ENCODE data around the gene XPO4.

Gene XPO4

DNA sequence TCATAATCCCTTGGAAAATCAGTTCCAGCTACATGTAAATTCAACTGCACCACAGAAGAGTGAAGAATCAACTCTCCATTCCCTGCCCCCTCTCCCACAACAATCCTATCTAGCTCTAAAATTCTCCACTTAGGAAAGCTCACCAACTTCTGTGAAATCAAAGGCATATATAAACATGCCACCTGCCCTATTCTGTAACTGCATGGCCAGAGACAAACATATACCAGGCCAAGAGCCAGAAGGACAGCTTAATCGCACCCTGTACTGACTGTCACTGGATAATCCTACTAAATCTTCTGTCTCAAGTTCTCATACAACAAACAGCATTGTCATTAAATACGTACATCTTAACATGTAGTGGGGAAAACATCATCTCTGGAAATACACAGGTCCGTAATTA, 70.6 kb downstream of the XPO4 start:
- H3K9ac ChIP-seq = no peak overlapping the region
- peaks cover 9% of the 10 kb centered on the region for H3K4me1 ChIP-seq (ENCODE audit: low read depth, poor library complexity, severe bottlenecking)
- H3K27ac ChIP-seq = no peak overlapping the region
- H3K4me3 ChIP-seq (IDR thresholded peaks at IDR 0.05; ENCODE audit: insufficient read depth, low read depth, low read length) = no peak overlapping the region
- H3K27me3 ChIP-seq (ENCODE audit: insufficient read depth, low read depth) = no peaks in the 10 kb centered on the region
- no peak overlapping the region for H3K4me2 ChIP-seq
- no peaks in the 10 kb centered on the region for H4K20me1 ChIP-seq (ENCODE audit: insufficient read depth)
- no peaks in the 10 kb centered on the region for H3K79me2 ChIP-seq (ENCODE audit: insufficient read depth, low read depth)
- TF ChIP-seq, protein P1, sequence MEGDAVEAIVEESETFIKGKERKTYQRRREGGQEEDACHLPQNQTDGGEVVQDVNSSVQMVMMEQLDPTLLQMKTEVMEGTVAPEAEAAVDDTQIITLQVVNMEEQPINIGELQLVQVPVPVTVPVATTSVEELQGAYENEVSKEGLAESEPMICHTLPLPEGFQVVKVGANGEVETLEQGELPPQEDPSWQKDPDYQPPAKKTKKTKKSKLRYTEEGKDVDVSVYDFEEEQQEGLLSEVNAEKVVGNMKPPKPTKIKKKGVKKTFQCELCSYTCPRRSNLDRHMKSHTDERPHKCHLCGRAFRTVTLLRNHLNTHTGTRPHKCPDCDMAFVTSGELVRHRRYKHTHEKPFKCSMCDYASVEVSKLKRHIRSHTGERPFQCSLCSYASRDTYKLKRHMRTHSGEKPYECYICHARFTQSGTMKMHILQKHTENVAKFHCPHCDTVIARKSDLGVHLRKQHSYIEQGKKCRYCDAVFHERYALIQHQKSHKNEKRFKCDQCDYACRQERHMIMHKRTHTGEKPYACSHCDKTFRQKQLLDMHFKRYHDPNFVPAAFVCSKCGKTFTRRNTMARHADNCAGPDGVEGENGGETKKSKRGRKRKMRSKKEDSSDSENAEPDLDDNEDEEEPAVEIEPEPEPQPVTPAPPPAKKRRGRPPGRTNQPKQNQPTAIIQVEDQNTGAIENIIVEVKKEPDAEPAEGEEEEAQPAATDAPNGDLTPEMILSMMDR (conservative IDR thresholded peaks at IDR 0.05; ENCODE audit: low read depth, low read length) = no peak
- no peaks in the 10 kb centered on the region for H3K36me3 ChIP-seq (ENCODE audit: insufficient read depth)
- H2AFZ ChIP-seq (ENCODE audit: low read depth) = no peak overlapping the region

- Histone ChIP-seq H4K20me1 (ENCODE audit: insufficient read depth) (no peaks in the 10 kb centered on the region), H3K27ac (no peak overlapping the region), H3K4me1 (ENCODE audit: low read depth, poor library complexity, severe bottlenecking) (peaks cover 9% of the 10 kb centered on the region), H3K27me3 (ENCODE audit: insufficient read depth, low read depth) (no peaks in the 10 kb centered on the region), H3K79me2 (ENCODE audit: insufficient read depth, low read depth) (no peaks in the 10 kb centered on the region), H2AFZ (ENCODE audit: low read depth) (no peak overlapping the region), H3K36me3 (ENCODE audit: insufficient read depth) (no peaks in the 10 kb centered on the region), H3K9ac (no peak overlapping the region), H3K4me3 (IDR thresholded peaks at IDR 0.05; ENCODE audit: insufficient read depth, low read depth, low read length) (no peak overlapping the region), H3K4me2 (no peak overlapping the region)
- TF ChIP-seq, protein P1 (conservative IDR thresholded peaks at IDR 0.05; ENCODE audit: low read depth, low read length) = no peak
Measured at GRCh38 chr13:20831254-20831653, 71.3 kb downstream of the XPO4 start.

- H3K79me2 ChIP-seq (ENCODE audit: insufficient read depth, low read depth) = no peaks in the 10 kb centered on the region
- H4K20me1 ChIP-seq (ENCODE audit: insufficient read depth) = no peaks in the 10 kb centered on the region
- no peak overlapping the region for H2AFZ ChIP-seq (ENCODE audit: low read depth)
- H3K27me3 ChIP-seq (ENCODE audit: insufficient read depth, low read depth) = no peaks in the 10 kb centered on the region
- TF ChIP-seq, protein P1 (conservative IDR thresholded peaks at IDR 0.05; ENCODE audit: low read depth, low read length) = peak; percentile 47; the same call in 1 of the 2 replicates
- H3K36me3 ChIP-seq (ENCODE audit: insufficient read depth) = no peaks in the 10 kb centered on the region
- no peak overlapping the region for H3K4me3 ChIP-seq (IDR thresholded peaks at IDR 0.05; ENCODE audit: insufficient read depth, low read depth, low read length)
- H3K4me2 ChIP-seq = peak overlapping the region; percentile 68; the same call in 1 of the 2 replicates
- no peak overlapping the region for H3K9ac ChIP-seq
- H3K4me1 ChIP-seq (ENCODE audit: low read depth, poor library complexity, severe bottlenecking) = peaks cover 21% of the 10 kb centered on the region
- peak overlapping the region; percentile 21; the same call in 1 of the 2 replicates for H3K27ac ChIP-seq
Measured at GRCh38 chr13:20828539-20829364, 73.8 kb downstream of the XPO4 start.

GRCh38 chr13:20826843-20827560, 75.5 kb downstream of the XPO4 start:
- H3K79me2 ChIP-seq (ENCODE audit: insufficient read depth, low read depth) = no peaks in the 10 kb centered on the region
- no peak overlapping the region for H3K4me3 ChIP-seq (IDR thresholded peaks at IDR 0.05; ENCODE audit: insufficient read depth, low read depth, low read length)
- H3K27ac ChIP-seq = no peak overlapping the region
- H3K4me2 ChIP-seq = no peak overlapping the region
- TF ChIP-seq, protein P1 (conservative IDR thresholded peaks at IDR 0.05; ENCODE audit: low read depth, low read length) = no peak
- H2AFZ ChIP-seq (ENCODE audit: low read depth) = no peak overlapping the region
- H3K36me3 ChIP-seq (ENCODE audit: insufficient read depth) = no peaks in the 10 kb centered on the region
- H3K4me1 ChIP-seq (ENCODE audit: low read depth, poor library complexity, severe bottlenecking) = peaks cover 21% of the 10 kb centered on the region
- no peak overlapping the region for H3K9ac ChIP-seq
- H3K27me3 ChIP-seq (ENCODE audit: insufficient read depth, low read depth) = no peaks in the 10 kb centered on the region
- H4K20me1 ChIP-seq (ENCODE audit: insufficient read depth) = no peaks in the 10 kb centered on the region
